ENCODE results near the gene MAST4.

MAST4 gene

GRCh38 chr5:67192719-67193438 lies 596.7 kb downstream of the MAST4 start:
- no peak for DNase-seq (ENCODE audit: low read depth)

DNA sequence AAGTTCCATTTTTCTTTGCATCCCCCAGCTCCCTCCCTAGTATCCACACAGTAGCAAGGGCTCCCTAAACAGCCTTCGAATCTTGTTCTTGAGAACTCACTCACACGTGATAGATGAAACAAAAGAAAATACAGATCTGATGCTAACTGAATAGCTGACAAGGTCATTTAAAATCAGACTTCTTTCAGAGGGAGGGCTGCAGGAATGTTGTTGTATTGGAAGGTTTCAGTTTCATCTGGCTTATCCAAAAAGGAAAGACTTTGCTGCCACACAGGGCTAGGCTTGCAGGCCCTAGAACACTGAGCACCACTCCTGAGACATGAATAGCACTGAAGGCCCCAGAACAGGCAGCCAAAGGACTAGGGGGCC lies 597.2 kb downstream of the MAST4 start:
- no peak for DNase-seq (ENCODE audit: low read depth)

DNA sequence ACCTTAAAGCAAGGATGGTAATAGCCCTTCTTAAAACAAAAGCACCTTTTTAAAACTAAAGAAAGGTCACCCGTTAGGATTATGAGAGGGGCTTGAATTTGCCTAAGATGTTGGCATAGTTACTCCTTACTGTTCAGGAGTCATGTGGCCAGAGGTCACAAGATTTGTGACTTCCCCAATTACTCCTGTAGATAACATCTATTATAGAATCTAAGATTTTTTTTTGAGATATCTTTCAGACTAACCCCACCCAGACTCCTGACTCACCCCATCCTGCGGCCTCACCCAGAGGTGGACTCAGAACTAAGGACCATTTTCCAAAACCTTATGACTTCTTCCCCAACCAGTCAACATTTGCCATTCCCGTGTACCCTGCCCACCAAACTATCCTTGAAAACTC lies 598.0 kb downstream of the MAST4 start:
- DNase-seq (ENCODE audit: low read depth): no peak

GRCh38 chr5:67195406-67196275 lies 599.4 kb downstream of the MAST4 start:
- no peak for DNase-seq (ENCODE audit: low read depth)

DNA sequence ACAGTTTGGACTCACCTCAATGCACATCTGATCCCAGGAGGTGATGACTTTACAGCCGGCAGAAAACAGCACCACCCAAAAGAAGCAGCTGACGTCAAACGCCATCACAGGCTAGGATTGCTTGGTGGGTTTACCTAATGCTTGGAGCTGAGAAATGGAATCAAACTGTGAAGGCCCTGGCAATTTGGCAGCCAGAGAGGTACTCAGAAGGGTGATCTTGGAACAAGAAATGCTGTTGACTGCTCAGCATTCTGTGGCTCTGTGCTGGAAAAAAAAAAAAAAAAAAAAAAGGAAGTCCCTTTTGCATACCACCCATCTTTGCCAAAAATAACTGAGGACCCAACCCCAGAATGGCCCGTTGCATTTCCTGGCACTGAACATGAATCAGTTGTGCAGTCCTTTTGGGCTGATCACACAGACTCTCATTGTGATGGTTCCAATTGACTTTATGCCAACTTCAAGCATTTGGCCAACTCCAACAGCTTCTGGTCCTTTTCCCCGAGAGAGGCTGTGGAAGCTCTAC lies 600.4 kb downstream of the MAST4 start, which contains the start of gene CD180:
Gene CD180, minus strand, starts transcription at position 263 of the 523 bp plus-strand sequence. Its CDS starts 158 bp downstream, at position 105.
- no peak for DNase-seq (ENCODE audit: low read depth)

DNA sequence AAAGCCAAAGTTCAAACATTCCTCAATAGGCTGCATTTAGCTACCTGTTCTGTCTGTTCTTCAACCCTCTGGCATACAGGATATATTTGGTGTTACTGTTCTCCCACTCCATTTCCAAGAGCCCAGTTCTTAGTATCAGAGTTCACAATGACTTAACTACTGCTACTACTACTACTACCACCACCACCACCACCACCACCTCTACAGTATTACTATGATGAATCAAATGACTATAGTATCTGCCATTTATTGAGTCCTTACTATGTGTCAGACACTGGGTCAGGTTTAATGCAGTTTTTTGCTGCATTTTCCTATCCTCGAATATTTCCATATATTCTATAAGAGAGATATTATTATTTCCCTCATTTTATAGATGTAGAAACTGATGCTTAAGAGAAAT lies 601.3 kb downstream of the MAST4 start:
- no peak for DNase-seq (ENCODE audit: low read depth)

- DNase-seq (ENCODE audit: low read depth): no peak
These were observed 602.7 kb downstream of the MAST4 start for GRCh38 chr5:67198917-67199316.

GRCh38 chr5:67199859-67200258 lies 603.7 kb downstream of the MAST4 start:
- DNase-seq (ENCODE audit: low read depth): no peak

DNA sequence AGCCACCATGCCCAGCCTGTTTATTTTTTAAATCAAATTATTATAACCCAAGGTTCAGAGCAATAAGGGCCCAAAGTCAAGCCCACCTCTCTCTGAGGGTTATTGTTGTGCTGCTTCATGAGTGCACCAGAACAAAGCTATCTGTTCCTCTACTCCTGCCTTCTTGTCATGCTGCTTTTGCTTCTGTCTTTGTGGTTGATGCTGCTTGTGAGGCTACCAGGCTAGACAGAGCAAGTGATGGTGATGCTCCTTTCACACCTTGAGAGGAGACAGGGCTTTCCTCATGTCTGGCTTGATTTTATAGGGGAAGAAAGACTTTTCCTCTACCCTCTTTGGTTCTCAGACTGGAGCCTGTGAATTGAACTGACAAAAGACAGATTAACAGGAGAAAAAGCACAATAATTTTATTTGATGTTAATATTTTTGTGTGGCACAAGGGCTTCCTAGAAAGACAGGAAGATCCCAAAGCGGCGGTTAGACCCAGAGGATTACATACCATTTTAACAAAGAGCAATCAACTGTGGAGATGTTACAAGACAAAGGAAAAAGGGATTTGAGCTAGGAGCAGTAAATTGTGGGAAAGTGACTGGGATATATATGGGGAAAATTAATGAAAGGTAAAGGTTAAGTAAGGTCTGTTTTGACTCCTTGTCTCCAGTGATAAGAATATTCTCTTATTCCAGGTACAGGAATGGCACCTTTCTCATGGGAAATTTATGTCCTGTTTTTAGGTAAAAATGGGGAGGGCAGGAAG lies 604.8 kb downstream of the MAST4 start:
- DNase-seq (ENCODE audit: low read depth): no peak

DNA sequence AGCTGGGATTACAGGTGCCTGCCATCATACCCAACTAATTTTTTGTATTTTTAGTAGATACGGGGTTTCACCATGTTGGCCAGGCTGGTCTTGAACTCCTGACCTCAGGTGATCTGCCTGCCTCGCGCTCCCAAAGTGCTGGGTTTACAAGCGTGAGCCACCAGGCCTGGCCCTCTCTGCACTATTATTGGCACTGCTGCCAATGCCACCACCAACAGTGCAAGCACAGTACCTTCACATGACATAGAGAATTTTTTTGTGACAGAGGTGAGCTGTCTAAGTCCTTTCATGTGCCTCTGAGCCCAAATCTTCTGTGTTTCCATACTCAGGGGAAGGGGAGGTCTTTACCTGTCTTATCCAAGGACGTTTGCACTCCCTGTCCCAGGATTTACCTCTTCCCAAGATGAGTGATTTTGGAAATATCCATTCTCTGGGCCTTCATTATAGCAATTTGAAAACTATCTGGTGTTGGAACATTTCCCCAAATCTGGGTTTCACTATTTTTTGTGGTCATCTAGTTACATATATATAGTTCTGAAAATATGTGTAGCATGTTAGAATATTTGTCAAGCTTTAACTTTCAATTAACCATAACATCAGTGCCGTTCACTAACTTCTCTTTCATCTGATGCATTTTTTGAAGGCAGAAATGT lies 605.8 kb downstream of the MAST4 start:
- DNase-seq (ENCODE audit: low read depth): no peak

GRCh38 chr5:67202828-67203227 lies 606.6 kb downstream of the MAST4 start:
- DNase-seq (ENCODE audit: low read depth): no peak

GRCh38 chr5:67203701-67204074 lies 607.5 kb downstream of the MAST4 start:
- no peak for DNase-seq (ENCODE audit: low read depth)

GRCh38 chr5:67204821-67205220 lies 608.6 kb downstream of the MAST4 start:
- no peak for DNase-seq (ENCODE audit: low read depth)

DNA sequence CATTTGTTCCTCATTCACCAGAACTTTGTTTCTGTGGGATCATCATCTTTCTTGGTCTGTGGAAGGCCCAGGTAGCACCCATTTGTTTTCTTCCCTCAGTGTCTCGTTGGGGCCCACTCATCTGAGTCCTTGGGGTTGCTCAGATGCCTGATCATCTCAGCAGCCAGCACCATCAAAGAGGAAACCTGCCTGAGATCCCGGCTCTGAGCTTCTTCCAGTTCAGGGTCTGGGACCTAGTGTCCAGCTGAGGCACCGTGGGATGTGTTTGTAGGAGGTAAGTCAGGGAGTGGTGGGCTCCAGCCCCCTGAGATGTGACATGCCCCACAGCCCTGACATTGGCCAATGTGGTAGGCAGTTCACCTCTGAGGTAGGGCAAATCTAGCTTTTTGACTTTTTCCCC lies 609.8 kb downstream of the MAST4 start:
- DNase-seq (ENCODE audit: low read depth): no peak

DNA sequence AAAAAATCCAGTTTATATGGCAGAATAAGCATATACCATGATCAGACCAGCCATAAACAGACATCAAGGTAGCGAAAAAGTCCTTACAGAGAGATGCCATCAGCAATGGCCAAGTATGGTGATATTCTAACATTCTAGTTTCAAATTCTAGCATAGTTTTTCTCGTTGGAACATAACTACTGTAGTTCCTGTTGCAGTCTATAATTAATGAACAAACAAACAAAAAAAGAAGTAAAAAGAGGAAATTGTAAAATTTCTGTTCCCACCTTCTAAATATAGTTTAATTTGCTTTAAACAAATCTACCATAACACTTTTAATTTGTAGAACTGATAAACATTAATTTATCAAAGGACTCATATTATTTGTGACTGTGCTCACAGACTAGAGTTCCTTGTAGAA lies 610.3 kb downstream of the MAST4 start:
- DNase-seq (ENCODE audit: low read depth): no peak

DNA sequence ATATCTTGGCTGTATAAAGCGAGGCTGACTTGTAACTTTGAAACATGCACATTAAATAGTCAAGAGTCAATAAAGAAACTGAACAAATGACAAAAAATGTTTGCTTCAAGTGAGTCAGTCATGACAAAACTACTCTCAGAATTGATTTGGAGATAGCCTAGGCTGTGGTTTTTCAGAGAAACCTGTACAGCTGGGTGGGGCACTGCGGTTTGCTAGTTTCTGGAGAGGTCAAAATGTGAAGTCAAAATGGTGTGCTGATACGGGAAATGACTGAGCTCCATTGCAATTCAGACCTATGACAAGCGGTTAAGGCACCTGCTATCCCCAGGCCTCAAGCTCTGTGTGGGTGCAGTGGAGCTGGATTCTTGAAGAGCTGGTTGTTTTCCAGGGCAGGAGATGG lies 610.7 kb downstream of the MAST4 start:
- DNase-seq (ENCODE audit: low read depth): peak; percentile 65

GRCh38 chr5:67208403-67208802 lies 612.2 kb downstream of the MAST4 start:
- no peak for DNase-seq (ENCODE audit: low read depth)

DNA sequence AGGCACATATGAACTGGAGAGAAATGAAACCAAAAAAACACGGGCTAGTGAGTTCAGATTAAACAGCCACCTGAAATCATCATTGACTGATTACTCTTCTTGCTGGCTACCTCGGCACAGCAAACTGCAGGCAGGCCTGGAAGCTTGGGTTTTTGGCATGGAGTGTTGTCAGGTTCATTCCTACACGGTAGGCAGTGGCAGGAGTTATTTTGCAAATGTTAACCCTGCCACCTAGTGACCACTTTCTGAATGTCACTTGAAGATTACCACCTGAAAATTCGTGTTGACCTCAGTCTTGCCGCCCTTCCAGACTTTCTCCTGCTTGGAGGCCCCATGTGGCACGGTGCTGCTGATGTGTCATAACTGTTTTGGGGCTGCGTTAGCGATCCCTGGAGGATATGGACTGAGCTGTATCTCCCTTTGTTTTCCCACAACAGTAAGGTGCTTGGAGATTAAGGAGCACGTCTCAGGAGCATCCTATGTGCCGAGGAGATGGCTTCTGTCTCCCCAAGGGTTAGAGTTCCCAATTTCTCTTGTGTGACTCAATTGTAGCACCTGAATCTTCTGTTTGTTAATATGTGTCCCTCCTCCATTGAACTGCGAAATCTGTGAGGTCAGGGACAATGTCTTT lies 613.1 kb downstream of the MAST4 start:
- no peak for DNase-seq (ENCODE audit: low read depth)

DNA sequence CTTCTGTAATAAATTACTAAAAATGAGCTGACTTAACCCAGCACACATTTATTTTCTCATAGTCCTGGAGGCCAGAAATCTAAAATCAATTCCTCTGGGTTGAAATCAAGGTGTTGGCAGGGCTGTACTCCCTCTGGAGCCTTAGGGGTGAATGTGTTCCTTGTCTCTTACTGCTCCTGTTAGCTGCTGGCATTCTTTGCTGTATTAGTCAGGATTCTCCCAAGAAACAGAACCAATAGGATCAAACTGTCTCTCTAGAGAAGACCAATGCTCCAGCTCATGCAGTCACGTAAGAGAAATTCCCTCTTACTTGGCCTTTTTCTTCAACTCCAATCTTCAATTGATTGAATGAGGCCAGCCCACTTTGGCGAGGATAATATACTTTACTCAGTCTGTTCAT lies 615.7 kb downstream of the MAST4 start:
- DNase-seq (ENCODE audit: low read depth): no peak

- no peak for DNase-seq (ENCODE audit: low read depth)
These were observed 617.8 kb downstream of the MAST4 start for GRCh38 chr5:67214036-67214435.

DNA sequence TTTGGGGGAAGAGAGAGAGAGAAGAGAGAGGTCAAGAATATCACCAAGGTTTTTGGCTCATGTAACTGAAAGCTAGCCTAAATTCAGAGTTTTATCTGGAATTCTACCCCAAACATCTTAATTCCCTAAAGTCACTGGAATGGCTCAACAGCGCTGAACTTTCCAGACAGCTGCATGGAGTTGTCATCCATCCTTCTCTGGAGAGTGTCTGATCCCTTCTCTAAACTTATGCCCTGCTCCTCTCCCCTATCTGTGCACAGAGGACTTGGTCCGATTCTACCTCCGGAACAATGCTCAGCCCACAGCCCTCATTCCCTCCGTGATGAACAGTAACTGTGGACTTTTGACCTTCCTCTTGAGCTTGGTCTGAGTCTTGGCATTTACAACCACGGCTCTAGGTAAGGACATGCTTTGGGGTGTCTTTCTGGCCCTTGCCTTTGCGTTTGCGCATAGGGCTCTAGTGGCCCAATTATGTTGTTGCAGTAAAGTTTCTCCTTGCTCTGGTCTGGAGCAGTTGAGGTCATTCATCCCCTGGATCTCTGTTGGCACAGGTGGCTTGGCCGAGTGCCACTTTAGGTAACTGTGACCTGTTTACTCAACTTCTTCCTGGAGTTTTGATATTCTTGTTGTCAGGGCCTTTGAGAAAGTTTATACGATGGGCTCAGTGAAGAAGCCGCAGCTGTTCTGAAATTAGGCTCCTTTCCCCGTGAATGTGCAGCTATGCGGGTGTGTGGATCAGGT lies 618.7 kb downstream of the MAST4 start:
- no peak for DNase-seq (ENCODE audit: low read depth)
